ENCODE data around the gene CYP2U1.

CYP2U1 gene

DNA sequence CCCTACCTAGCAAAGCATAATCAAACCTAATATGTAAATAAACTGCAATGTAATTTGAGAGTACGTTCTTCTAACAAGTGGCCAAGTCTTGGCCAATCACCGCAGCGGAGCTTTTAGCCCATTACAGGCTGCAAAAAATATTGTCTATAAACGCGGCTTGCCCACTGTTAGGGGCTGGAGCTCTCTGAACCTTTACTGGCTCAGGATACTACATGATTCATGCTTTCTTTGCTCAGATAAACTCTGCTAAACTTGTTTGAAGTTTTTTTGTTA, 57.4 kb downstream of the CYP2U1 start:
- DNase-seq = no peak

DNA sequence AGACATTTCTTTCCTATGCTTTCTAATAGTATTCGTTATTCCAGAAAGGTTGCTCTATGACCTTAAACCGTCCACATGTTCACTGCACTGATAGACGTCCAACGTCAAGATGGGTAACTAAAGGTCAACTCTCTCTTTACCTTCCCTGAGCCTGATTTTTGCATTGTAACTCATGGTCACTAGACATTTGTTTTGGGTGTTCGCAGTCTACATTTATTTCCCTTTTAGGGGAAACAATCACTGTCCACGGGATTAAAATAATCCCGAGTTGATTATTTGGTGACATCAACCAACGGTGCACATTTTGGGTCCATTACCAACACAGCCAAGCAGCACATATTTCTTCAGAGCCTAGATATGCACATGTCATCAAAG, 57.8 kb downstream of the CYP2U1 start:
- DNase-seq = no peak

GRCh38 chr4:107989537-107990386, 58.4 kb downstream of the CYP2U1 start, which contains the start of gene HADH:
Gene HADH (plus strand): TSS chr4:107989889. CDS start chr4:107989933, 44 bp downstream.
- DNase-seq = peak; percentile 97

DNA sequence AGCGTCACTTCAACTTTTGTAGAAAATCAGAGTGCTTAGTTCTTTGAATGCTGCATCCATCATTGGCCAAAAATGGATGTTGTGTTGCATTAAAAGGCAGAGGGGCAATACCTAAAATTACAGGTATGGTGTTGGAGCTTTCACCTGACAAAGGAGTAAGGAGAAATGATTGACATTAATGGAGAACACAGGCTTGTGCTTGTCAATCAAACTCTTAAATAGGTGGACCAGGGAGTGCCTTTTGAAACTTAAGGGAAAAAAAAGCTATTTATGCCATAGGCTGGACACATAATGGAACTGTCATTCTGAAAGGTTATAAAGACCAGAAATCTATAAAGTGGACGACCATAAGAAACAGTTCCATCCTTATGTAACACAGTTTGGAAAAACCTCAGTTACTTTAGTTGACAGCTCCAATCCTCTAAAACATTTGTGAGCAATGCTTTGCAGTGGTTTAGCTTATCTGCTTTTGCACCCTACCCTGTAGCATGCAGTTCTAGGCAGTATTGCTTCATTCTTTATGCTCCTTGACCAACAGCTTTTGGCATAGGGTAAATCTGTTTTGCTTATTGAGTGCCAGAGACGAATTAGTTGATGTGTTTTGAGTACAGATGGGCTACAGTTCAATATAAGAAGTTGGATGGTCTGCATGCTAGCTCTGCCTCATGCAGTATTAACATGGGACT, 60.7 kb downstream of the CYP2U1 start:
- no peak for DNase-seq

- DNase-seq = no peak
Measured at GRCh38 chr4:107993969-107994368, 62.6 kb downstream of the CYP2U1 start.

DNA sequence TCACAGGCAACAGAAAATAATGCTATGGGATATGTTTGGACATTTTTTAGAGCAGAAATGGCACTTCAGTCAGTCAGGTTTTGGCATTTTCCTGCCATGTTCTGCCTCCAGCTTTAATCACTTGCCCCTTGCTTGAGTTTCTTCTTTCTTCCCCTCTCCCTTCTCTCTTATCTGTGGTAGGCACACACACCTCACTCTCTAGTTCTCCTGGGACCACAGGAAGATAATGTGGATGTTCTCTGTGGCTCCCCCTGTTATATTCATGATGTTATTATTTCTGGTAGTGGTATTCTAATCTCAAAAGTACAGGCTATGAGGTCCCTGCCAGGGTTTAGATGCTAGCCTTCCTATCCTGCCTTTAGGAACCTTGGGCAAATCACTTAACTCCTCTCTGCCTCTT, 63.5 kb downstream of the CYP2U1 start:
- no peak for DNase-seq

GRCh38 chr4:107996949-107997788, 65.8 kb downstream of the CYP2U1 start:
- no peak for DNase-seq

DNA sequence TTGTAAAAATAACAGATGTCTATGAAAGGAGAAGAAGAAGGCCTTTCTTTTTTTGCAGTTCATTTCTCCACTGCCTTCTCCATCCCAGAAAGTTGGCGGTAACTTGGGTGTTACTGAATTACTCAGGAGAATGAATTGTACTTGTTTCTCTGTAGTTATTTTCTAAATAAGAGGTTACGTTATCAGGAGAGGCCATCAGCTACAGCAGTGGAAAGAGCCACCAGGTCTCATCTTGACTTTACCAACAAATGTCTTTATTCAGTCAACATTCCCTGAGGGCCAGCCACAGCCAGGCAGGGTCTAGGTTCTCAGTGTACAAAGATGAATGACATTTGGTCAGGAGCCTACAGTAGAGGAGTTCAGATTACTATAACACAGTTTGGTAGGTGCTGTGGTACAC, 66.4 kb downstream of the CYP2U1 start:
- no peak for DNase-seq

DNA sequence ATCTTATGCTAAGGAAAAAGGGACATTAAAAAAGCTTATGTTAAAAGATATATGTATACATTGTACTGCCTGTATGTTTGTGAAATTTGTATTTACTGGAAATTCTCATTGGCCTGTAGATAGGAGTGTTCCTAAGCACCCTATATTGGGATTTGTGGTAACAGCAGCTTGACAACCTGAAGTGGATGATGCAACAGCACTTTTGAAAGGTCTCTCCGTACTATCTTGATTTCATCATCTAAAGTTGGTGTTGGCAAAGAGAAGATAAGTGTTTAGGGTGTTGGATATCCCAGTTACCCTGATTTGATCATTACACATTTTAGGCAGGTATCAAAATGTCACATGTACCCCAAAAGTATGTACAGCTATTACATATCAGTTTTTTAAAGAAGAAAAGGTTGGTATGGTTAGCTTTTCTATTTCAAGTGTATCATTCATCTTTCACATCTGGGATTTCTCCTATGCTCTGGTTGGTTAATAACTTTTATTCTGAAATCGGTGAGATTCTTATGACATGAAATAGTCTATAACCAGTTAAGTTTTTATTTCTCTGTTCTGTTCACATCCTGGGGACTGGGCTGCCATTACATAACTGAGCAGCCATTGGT, 68.7 kb downstream of the CYP2U1 start:
- no peak for DNase-seq

DNA sequence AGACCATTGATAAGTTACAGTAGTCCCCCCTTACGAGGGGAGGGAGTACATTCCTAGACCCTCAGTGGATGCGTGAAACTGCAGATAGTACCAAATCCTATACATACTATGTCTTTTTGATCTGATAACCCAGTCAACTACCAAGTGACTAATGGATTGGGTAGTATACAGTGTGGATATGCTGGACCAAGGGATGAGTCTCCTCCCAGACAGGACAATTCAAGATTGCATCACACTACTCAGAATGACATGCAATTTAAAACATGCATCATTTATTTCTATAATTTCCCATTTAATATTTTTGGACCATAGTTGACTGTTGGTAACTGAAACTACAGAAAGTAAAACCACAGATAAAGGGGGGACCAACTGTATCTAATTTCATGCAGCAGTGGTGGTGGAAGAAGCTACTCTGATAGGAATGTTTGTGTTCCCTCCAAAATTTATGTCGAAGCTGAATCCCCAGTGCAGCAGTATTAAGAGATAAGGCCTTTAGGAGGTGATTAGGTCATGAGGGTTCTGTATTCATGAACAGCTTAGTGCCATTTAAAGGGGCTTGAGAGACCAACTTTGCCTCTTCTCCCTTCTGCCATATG, 70.3 kb downstream of the CYP2U1 start:
- no peak for DNase-seq
